ENCODE measurements around the gene NOSTRIN.

NOSTRIN gene

DNA sequence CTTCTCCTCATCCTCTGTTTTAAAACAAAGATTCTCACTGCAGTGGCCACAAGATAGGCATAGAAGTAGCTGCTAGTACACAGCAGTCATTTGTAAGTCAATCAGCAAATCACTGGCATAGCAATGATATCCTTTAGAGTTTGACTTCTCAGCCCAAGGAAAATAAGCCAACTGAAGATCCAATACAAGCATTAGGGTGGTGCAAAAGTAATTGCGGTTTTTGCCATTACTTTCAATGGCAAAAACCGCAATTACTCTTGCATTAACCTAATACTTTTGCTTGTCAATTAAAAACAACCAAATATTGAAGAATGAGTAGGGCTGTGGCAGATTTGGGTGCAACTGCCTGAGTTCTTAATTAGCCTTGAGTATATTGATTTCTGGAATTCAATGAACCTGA, 101.5 kb downstream of the NOSTRIN start:
- Histone ChIP-seq H3K27ac (no peak overlapping the region), H3K4me1 (ENCODE audit: control insufficient read depth in 1 of 2, insufficient read depth in 1 of 2, low read depth in 1 of 2, low read length in 1 of 2) (no peaks in the 10 kb centered on the region), H3K27me3 (no peaks in the 10 kb centered on the region), H3K9me3 (no peaks in the 10 kb centered on the region), H3K36me3 (no peaks in the 10 kb centered on the region), H3K4me3 (ENCODE audit: low read depth in 1 of 2, low read length in 1 of 2) (no peak overlapping the region)
- TF ChIP-seq, protein P1, sequence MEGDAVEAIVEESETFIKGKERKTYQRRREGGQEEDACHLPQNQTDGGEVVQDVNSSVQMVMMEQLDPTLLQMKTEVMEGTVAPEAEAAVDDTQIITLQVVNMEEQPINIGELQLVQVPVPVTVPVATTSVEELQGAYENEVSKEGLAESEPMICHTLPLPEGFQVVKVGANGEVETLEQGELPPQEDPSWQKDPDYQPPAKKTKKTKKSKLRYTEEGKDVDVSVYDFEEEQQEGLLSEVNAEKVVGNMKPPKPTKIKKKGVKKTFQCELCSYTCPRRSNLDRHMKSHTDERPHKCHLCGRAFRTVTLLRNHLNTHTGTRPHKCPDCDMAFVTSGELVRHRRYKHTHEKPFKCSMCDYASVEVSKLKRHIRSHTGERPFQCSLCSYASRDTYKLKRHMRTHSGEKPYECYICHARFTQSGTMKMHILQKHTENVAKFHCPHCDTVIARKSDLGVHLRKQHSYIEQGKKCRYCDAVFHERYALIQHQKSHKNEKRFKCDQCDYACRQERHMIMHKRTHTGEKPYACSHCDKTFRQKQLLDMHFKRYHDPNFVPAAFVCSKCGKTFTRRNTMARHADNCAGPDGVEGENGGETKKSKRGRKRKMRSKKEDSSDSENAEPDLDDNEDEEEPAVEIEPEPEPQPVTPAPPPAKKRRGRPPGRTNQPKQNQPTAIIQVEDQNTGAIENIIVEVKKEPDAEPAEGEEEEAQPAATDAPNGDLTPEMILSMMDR (IDR thresholded peaks at IDR 0.05) = no peak

DNA sequence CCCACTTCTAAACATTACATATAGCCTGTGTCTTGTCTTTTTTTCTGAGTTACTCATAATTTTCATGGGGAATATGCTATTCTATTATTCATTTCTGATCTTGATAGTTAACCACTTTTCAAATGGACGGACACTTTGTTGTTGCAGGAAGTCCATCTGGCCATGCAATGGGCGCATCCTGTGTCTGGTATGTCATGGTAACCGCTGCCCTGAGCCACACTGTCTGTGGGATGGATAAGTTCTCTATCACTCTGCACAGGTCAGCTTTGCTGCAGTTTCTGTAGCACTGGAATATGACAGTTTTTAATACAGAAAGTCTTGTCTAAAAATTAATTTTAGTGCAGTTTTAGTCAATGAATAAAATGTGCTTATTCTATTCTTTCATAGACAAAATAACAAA, 101.9 kb downstream of the NOSTRIN start:
- H3K36me3 ChIP-seq = no peaks in the 10 kb centered on the region
- TF ChIP-seq, protein P1 (IDR thresholded peaks at IDR 0.05) = no peak
- no peaks in the 10 kb centered on the region for H3K9me3 ChIP-seq
- H3K27ac ChIP-seq = no peak overlapping the region
- no peak overlapping the region for H3K4me3 ChIP-seq (ENCODE audit: low read depth in 1 of 2, low read length in 1 of 2)
- H3K4me1 ChIP-seq (ENCODE audit: control insufficient read depth in 1 of 2, insufficient read depth in 1 of 2, low read depth in 1 of 2, low read length in 1 of 2) = no peaks in the 10 kb centered on the region
- H3K27me3 ChIP-seq = no peaks in the 10 kb centered on the region

DNA sequence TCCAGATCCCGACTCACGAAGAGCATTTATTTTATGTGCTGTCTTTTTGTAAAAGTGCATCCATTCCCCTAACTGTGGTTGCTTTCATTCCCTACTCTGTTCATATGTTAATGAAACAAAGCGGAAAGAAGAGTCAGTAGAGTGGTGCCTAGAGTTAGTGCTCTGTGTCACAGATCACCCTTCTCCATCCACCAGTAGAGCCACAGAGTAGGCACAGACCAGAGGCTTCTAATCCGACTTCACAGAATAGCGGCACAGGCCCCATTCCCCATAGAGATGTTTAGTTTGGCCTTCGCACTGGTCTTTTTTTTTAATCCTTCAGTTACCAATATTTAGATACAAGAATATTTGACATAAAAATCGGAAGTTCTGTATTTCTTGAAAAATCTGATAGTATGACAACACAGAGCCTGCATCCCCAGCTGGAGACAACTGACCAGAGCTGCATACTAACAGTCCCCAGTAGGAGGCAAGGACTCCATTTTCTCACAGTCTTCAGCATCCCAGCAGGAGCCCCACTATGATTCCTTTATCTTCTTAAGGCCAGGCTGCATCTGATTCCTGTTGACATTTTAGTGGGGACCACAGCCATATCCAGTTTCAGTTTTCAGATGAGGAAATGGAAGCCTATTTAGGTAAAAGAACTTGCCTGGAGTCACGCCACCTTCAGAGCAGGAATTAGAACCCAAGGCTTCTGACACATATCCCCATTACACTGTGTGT, 105.7 kb downstream of the NOSTRIN start:
- Histone ChIP-seq H3K27me3 (peaks cover 32% of the 10 kb centered on the region), H3K4me1 (ENCODE audit: control insufficient read depth in 1 of 2, insufficient read depth in 1 of 2, low read depth in 1 of 2, low read length in 1 of 2) (peaks cover 4 to 7% of the 10 kb centered on the region in 2 experiments), H3K36me3 (no peaks in the 10 kb centered on the region), H3K4me3 (ENCODE audit: low read depth in 1 of 2, low read length in 1 of 2) (no peak overlapping the region), H3K9me3 (no peaks in the 10 kb centered on the region), H3K27ac (no peak overlapping the region)
- TF ChIP-seq, protein P1 (IDR thresholded peaks at IDR 0.05) = no peak

DNA sequence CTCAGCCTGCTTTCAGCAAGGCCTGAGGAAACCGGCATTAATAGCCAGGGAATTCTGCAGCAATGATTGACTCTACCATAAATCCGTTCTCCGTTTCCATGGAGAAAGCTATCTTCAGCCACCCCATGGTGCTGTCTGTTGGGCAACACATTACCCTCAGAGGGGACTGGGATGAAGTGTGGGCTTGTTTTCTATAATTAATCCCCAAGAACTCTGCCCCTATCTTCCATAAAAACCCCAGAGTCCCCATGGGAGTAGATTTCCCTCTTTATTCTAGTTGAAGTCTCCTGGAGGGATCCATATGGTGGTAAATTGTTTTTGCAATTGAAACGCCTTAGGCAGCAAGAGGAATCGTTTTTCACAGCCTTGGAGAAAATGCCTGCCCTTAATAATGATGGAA, 107.9 kb downstream of the NOSTRIN start:
- Histone ChIP-seq H3K9me3 (no peaks in the 10 kb centered on the region), H3K27ac (no peak overlapping the region), H3K4me3 (ENCODE audit: low read depth in 1 of 2, low read length in 1 of 2) (no peak overlapping the region), H3K4me1 (ENCODE audit: control insufficient read depth in 1 of 2, insufficient read depth in 1 of 2, low read depth in 1 of 2, low read length in 1 of 2) (peaks cover 4 to 8% of the 10 kb centered on the region in 2 experiments), H3K36me3 (no peaks in the 10 kb centered on the region), H3K27me3 (peaks cover 42% of the 10 kb centered on the region)
- TF ChIP-seq, protein P1 (IDR thresholded peaks at IDR 0.05) = no peak

DNA sequence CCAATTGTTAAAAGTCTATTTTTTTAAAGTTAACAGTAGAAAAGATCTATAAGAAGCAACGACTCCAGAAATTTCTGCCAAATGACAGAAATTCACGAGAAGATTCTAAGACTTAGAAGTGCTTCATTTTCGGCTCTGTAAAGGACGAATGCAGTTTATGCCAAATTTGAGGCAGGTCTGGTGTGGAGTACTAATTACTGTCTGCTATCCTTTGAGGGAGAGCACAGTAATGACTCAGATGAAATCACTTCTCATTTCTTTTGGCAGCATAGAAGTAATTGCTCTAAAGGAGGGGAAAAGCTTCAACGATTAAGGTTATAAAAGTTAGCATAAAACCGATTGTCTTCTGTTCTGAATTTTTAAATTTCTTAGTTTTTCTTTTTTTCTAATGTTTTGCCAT, 110.0 kb downstream of the NOSTRIN start:
- no peaks in the 10 kb centered on the region for H3K9me3 ChIP-seq
- H3K27me3 ChIP-seq = peaks cover 42% of the 10 kb centered on the region
- TF ChIP-seq, protein P1 (IDR thresholded peaks at IDR 0.05) = no peak
- no peak overlapping the region for H3K4me3 ChIP-seq (ENCODE audit: low read depth in 1 of 2, low read length in 1 of 2)
- no peaks in the 10 kb centered on the region for H3K36me3 ChIP-seq
- H3K4me1 ChIP-seq (ENCODE audit: control insufficient read depth in 1 of 2, insufficient read depth in 1 of 2, low read depth in 1 of 2, low read length in 1 of 2) = peaks cover 4 to 8% of the 10 kb centered on the region in 2 experiments
- H3K27ac ChIP-seq = no peak overlapping the region

Data from neutrophil (primary cell).